ENCODE measurements around the gene MPPED2.

MPPED2 gene

GRCh38 chr11:30431127-30431814 is 154.9 kb downstream of the MPPED2 start:
- in situ Hi-C loops (cut with HindIII; ENCODE audit: low sequenced_read_pairs) = no loop called here

DNA sequence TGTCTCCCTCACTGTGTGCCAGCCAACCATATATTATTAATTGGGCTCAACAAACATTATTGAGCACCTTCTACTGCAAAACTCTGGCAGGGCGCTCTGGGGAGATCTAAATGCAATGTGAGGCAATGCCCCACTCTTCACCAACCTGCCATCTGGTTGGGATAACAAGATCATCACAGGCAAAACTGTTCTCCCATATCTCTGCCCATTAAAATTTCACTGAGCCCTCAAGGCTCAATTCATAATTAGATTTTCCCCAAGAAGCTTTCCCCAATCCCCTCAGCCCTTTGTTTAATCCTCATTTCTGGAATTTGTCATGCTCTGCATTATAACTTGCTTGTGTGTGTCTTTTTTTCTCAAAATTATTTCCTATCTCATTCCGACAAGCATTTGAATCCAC is 156.6 kb downstream of the MPPED2 start:
- TF ChIP-seq CTCF (IDR thresholded peaks at IDR 0.05; ENCODE audit: low read depth, low read length, missing control alignments) = no peak

More at GRCh38 chr11:30431127-30431814, 154.9 kb downstream of the MPPED2 start:
- no peak for DNase-seq (ENCODE audit: low read depth)
- TF ChIP-seq CTCF (IDR thresholded peaks at IDR 0.05; ENCODE audit: low read depth, low read length, missing control alignments) = no peak
- H3K4me3 ChIP-seq (ENCODE audit: low read depth, low read length) = no peak overlapping the region

GRCh38 chr11:30426781-30427180 is 159.4 kb downstream of the MPPED2 start:
- in situ Hi-C loops (cut with HindIII; ENCODE audit: low sequenced_read_pairs) = no loop called here
- no peak overlapping the region for H3K4me3 ChIP-seq (ENCODE audit: low read depth, low read length)
- no peak for TF ChIP-seq CTCF (IDR thresholded peaks at IDR 0.05; ENCODE audit: low read depth, low read length, missing control alignments)
- DNase-seq (ENCODE audit: low read depth) = no peak

More for the DNA sequence above, 156.6 kb downstream of the MPPED2 start:
- DNase-seq (ENCODE audit: low read depth) = no peak
- no peak overlapping the region for H3K4me3 ChIP-seq (ENCODE audit: low read depth, low read length)
- in situ Hi-C loops (cut with HindIII; ENCODE audit: low sequenced_read_pairs) = no loop called here

GRCh38 chr11:30424844-30425243 is 161.3 kb downstream of the MPPED2 start:
- no peak for TF ChIP-seq CTCF (IDR thresholded peaks at IDR 0.05; ENCODE audit: low read depth, low read length, missing control alignments)
- in situ Hi-C loops (cut with HindIII; ENCODE audit: low sequenced_read_pairs) = no loop called here
- no peak overlapping the region for H3K4me3 ChIP-seq (ENCODE audit: low read depth, low read length)
- DNase-seq (ENCODE audit: low read depth) = no peak

DNA sequence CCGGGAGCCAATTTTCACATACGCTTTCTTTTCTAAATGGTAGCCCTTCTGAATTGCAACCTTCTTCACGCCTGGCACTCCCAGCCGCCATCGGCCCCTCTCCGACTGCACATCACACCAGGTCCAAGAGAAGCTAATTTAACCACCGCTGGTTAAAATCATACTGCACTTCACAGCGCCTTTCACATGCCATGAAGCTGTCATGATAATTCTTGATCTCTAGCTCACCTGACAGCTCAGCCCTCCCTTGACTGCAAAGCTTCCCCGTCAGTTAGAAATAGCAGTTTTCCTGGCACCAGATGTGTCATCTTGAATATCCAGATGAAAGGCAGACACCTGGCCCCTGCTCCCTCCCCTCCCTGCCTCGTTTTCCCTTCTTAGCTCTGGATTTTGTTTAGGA is 161.8 kb downstream of the MPPED2 start:
- no peak for TF ChIP-seq CTCF (IDR thresholded peaks at IDR 0.05; ENCODE audit: low read depth, low read length, missing control alignments)
- no peak for DNase-seq (ENCODE audit: low read depth)
- in situ Hi-C loops (cut with HindIII; ENCODE audit: low sequenced_read_pairs) = no loop called here
- H3K4me3 ChIP-seq (ENCODE audit: low read depth, low read length) = no peak overlapping the region

- no peak overlapping the region for H3K4me3 ChIP-seq (ENCODE audit: low read depth, low read length)
- DNase-seq (ENCODE audit: low read depth) = no peak
- in situ Hi-C loops (cut with HindIII; ENCODE audit: low sequenced_read_pairs) = no loop called here
- TF ChIP-seq CTCF (IDR thresholded peaks at IDR 0.05; ENCODE audit: low read depth, low read length, missing control alignments) = no peak
These were observed 162.3 kb downstream of the MPPED2 start for GRCh38 chr11:30423886-30424285.

Measured in astrocyte of the cerebellum (primary cell).